Measurements from ENCODE around the gene NHP2.
"Not testable (repeated sequence)": the region's sequence is repeated elsewhere in the genome, so short reads cannot be mapped to it uniquely, and the experiment has no call there.

Gene NHP2

DNA sequence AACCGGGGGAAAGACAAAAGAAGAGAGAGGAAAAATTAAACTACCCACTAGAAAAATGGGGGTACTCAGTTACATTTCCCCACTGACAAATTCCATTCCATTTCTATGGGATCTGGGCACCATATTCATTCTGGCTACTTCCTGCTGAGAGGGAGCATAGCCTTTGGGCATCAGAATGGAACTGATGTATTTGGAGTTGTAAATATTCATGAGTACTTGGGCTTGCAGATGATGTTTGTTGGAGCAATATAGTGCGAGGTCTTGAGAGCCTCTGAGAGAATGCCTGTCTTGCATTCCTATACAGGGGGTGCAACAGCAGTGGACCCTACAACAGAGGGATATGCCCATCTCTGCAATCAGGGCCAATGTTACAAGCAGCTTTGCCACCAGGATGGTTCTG, 16.8 kb upstream of the NHP2 start:
- DNase-seq = no peak

DNA sequence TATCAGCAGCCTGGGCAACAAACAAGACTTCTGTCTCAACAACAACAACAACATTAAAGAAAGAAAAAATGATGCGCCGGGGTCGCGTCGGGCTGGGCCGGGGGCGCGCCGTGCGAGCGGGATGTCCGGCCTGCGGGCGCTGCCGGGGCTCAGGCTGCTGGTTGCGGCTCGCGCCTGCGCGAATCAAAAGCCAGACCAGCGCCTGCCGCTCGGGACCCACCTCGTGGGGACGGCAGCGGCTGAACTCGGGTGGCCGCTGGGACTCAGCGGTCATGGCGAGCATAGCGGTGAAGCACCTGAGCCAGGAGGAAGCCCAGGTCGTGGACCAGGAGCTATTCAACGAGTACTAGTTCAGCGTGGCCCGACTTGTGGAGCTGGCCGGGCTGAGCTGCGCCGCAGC, 11.9 kb upstream of the NHP2 start:
- no peak for DNase-seq

DNA sequence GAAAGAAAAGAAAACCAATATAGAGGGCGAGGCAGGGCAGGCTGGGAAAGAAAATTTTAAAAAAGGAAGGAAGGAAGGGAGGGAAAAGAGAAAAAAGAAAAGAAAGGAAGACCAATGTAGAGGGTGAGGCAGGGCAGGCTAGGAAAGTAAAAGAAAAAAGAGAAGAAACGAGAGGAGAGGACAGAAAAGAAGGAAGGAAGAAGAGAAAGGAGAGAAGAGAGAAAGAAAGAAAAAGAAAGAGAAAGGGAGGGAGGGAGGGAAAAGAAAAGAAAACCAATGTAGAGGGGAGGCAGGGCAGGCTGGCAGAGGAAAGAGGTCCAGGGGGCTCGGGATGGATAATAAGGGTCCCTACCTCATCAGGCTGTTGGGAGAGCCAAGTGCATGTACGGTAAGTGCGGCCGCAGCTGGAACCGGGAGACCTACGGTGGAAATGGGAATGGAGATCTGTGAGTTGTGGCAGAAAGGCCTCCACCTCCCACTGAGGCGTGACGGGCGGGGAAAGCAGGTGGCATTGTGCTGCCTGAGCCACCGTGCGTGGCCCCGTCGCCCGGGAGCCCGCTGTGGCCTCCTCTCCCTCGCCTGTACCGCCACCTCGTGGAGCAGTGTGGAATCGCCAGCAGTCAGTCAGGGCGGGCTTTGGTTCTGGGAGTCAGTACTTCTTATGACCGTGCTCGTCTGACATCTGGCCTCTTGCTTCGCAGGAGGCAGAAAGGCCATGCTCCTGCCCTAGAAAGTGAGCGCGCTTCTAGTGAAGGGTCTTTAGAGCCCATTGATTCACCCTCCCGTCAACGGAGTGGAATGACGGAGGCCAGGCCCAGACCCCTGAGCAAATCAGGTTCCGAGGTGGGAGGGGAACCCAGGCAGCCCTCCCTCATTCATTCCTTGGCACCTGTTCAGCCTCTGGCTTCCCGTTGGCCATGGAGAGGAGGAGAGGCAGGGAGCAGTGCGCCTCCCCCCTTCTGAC, 10.4 kb upstream of the NHP2 start:
- DNase-seq = peak; percentile 93

DNA sequence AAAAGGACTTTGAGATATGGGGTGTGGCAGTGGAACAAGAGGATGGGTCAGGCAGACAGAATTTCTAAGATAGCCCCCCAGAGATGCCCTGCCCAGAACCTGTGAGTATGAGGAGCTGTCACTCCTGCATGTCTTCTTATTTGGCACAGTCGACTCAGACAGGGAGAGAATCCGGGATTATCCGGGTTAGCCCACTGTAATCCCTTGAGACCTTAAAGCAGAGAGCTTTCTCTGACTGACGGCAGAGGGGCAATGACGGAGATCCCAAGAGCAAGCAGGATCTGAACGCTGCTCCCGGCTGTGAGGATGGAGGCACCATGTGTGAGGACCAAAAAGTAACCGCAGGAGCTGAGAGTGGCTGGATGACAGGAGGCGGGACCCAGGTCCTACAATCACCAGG, 8.8 kb upstream of the NHP2 start:
- no peak for DNase-seq

DNA sequence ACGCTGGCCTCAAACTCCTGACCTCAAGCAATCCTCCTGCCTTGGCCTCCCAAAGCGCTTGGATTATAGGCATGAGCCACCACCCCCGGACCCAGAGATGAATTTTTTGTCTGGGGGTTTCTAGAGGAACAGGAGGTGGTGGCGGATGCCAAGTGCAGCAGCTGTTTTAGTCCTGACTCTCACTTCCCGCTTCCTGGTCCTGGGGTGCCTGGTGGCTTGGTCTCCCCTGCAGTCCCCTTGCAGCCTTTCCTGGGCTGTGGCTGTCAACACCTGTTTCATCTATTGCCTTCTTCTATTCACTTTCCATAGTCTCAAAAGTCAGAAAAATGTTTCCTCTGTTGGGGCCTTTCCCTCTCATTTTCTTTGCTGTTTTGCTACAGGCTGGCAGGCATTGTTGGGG, 6.5 kb upstream of the NHP2 start:
- DNase-seq = no peak

DNA sequence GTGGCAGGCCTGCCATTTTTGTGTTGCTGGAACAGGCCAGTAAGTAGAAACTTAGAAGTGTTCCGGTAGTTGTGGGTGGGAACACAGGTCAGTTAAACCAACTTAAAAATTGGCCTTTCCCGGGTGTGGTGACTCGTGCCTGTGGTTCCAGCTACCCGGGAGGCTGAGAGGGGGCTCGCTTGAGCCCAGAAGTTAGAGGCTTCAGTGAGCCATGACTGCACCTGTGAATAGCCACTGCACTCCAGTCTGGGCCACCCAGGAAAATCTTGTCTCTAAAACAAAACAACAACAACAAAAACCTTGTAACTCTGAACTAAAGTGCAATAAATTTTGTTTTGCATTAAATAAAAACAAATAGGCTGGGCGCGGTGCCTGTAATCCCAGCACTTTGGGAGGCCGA, 1.4 kb upstream of the NHP2 start:
- no peak for DNase-seq

DNA sequence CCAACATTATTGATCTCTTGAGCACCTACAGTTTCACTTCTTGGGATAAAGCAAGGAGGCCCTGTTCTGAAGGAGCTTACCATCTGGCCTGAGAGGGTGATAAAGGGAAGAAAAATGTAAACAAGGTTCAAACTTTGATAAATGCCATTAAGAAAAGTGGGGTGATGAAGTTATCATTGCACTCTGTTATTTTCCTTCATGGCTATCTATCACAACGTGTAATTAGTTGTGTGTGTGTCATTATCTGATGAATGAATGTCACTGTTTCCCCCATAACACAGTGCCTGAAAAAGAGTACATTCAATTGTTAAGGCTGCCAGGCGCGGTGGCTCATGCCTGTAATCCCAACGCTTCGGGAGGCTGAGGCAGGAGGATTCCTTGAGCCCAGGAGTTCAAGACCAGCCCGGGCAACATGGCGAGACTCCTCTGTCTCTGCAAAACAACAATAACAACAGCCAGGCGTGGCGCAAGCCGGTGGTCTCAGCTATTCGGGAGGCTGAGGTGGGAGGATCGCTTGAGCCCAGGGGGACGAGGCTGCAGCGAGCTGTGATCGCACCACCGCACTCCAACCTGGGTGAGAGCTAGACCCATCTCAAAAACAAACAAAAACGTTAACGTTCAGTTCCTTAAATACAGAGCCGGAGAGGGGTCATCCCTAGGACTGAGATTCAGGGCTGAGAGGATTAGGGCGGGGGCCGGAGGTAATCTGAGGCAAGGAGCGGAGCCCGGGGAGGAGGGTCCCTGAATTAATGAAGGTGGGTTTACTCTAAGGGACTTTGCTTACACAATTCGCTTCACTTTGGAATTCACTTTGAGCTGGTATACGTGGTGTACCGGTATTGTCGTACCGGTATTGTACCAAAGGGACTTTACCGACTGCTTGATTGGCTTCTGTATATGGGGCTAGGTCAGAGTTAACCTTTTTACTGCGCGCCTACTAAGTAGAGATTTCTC, 917 bp downstream of the NHP2 start:
- no peak for DNase-seq

DNA sequence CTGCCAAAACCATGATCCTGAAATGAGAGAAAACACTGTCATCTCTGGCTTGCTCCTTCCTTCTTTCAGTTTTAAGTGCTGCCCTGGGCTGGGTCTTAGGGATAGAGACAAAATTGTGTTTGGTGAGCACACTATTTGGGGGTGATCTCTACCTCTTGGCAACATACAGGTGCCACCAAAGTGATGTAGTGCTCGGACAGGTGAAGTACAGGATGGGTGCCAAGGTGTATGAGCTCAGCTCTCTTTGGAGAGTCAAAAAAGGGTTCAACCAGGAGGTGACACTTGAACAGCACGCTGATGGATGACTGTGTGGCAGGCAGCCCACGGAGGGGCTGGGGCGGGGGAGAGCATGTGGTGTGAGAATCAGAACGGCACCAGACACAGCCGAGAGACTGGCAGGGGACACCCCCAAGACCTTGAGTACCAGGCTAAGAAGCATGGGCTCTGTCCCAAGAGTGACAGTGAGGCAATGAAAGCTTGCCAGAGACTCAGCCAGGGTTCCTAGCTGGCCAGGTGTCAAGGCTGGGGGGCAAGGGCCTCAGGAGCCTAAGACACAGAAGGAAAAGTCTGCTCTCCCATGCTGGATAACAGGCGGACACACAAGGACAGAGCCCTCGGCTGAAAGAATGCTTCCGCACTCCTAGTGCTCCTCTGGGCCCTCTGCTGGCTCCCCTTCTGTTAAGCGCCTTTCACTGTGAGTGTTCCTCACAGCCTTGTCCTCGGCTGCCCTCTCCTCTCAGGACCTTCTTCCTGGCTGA, 2.5 kb downstream of the NHP2 start:
- peak; percentile 73 for DNase-seq

DNA sequence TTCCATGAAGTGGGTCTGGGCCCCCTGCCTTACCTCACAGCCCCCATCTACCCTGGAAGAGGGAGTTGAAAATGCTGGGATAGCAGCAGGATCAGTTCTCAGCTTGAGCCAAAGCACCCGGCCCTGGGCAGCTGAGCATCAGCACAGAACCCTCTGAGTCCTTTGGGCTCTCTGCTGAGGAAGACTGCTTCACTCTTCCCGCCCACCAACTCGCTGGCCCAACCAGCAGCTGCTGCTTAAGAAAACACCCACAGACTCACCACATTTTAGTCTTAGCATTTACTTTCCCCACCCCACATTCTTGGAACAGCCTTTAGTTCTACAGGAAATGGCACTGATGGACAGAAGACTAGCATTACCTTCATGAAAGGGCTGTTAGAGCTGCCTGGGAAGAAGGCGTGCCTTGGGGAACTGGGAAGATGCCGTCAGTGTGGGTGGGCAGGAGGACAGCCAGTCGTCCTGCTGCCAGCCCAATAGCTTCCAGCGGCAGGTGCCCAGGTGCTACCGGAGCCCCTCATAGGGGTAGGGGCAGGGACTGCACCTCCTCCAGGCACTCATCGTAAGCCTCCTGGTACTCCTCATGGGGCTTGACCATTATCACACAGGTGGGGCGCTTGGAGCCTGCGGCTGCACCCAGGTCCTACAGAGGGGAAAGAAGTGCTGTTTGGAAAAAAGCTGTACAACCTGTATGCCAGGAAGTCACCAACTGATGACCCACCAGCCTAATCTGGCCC, 4.3 kb downstream of the NHP2 start:
- DNase-seq = no peak

DNA sequence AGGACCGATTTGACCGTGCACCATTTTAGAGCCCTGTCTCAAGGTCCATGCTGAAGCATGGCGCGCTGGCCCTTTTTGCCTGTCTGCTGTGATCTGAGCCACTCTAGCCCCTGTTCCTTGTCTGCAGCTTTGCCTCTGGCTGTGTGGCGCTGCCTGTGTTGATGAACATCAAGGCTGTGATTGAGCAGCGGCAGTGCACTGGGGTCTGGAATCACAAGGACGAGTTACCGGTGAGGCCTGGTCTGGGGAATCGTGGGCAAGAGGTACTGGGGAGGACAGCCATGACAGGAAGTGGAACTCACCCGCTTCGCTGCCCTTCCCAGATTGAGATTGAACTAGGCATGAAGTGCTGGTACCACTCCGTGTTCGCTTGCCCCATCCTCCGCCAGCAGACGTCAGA, 6.3 kb downstream of the NHP2 start:
- no peak for DNase-seq

DNA sequence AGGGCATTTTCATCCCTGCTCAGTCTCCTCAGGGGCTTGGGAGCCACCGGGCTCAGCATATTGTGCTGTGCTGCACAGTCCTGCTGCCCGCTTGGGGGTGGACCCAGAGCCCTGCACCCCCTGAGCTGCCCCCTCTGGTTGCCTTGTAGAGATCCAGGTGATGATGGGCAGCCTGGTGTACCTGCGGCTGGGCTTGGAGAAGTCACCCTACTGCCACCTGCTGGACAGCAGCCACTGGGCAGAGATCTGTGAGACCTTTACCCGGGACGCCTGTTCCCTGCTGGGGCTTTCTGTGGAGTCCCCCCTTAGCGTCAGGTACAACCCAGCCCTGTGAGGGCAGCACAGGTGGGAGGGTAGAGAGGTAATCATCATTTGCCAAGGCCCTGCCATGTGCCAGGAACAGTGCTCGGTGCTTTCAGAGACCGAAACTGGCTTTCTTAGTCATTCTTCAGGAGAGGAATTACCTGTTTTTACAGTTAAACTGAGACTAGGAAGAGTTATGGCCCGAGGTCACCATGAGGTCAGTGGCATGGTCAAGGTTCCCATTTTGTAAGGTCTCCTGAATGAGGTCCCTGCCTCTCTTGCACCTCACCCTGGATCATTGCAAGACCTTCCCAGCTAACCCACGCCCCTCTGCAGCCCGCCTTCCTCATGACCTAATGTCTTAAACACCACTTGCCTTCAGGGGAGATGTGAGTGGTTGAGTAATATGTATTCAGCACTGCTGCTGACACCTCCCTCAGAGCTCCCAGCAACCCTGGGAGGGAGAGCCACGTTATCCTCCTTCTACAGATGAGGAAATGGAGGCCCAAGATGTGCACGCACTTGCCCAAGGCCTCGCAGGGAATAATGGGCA, 7.5 kb downstream of the NHP2 start:
- DNase-seq = peak; percentile 89

DNA sequence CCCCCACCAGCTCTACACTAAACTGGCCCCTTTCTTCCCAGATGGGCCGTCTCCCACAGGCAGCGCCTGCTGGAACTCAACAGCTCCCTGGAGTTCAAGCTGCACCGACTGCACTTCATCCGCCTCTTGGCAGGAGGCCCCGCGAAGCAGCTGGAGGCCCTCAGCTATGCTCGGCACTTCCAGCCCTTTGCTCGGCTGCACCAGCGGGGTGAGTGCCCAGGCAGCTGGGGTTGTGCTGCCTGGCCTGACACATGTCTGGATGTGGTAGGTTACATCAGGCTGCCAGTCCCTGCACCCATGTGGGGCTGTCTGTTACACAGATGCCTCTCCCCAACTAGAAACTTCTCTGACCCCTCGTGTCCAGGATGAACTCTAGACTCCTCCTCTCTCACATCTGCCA, 9.8 kb downstream of the NHP2 start:
- DNase-seq = peak; percentile 42

DNA sequence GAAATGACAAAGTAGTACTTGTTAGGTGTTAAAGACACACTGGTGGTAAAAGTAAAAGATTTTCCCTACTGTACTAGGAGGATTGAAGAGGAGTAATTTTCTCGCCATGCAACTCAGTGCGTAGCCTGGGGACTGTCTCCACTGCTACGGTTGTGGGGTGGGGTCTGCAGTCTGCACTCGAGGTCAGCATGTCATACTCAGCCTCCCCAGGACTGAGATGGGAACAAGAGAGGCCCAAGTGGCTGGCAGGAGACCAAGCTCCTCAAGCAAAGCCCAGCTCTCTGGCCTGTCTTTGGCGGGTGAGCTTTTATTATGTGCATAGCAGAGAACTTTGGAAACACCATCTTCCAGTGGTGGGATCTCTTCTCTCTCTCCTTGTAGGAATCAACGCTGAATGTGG, 10.4 kb downstream of the NHP2 start:
- DNase-seq = peak; percentile 35

DNA sequence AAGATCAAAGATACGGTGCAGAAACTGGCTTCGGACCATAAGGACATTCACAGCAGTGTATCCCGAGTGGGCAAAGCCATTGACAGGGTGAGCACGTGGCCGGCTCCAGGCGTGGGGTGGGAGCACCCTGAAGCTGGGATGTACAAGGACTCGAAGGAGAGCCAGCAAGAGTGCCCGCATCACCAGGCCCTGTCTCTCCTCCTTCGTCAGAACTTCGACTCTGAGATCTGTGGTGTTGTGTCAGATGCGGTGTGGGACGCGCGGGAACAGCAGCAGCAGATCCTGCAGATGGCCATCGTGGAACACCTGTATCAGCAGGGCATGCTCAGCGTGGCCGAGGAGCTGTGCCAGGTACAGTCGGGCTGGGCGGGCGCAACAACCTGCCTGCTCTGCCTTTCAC, 11.0 kb downstream of the NHP2 start:
- DNase-seq = peak; percentile 45

DNA sequence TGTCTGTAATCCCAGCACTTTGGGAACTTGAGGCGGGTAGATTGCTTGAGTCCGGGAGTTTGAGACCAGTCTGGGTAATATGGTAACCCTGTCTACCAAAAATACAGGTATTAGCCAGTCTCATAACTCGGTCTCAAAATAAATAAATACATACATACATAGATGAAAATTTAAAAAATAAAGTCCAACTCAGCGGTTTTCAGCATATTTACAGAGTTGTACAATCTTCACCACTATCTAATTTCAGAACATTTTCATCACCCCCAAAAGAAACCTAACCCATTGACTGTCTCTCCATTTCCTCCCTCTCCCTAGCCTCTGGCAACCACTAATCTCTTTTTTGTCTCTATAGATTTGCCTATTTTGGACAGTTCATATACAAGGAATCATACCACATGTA, 12.1 kb downstream of the NHP2 start:
- DNase-seq = no peak

DNA sequence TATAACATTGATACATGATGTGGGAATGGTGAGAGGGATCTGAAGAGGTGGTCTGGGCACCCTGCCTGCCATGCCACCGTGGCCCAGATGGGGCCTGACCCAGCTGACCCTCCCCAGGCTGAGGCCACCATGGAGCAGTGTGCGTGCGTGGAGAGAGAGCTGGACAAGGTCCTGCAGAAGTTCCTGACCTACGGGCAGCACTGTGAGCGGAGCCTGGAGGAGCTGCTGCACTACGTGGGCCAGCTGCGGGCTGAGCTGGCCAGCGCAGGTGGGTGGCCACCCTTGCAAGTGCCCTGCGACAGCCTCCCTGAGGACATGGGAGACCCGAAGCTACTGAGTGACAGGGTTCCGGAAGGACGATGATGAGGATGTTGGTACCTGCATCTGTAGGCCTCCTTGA, 15.7 kb downstream of the NHP2 start:
- peak; percentile 43 for DNase-seq

DNA sequence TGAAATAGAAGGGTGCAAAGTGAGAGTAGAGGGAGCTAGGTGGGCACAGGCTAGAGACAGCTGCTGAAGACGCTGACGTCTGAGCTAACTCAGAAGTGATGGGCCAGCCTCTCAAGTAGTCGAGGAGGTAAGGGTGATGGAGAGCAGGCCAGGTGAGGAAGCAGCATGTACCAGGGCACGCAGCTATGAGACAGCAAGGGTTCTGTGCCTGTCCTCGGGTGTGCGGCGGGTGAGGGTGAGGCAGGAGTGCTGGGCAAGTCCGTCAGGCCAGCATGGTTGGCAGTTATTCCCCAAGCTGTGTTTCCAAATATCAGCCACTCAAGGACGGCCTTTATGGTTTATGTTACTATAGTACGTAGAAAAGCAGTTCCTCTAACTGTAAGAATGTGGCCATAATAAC, 16.7 kb downstream of the NHP2 start:
- no peak for DNase-seq

DNA sequence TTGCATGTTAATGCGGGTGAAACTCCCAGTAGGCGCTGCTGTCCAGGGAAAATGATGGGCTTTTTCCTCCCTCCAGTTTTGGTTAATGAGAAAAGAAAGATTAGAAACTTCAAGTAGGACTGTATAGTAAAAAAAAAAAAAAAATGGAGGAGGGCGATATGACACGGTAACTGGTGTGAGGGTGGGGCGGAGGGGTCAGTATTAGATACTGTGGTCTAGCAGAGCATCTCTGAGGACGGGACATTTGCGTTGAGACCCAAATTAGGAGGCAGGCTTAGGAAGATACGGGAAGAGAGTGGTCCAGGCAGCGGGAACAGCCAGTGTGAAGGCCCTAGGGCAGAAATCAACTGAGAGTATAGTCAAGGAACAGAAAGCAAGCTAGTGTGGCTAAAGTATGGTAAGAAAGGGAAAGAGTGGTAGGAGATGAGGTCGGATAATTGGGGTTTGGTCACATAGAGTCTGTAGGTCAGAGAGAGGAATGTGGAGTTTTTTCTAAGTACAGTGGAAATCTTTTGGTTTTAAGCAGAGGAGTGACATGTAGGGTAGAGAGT, 22.2 kb downstream of the NHP2 start:
- peak; percentile 46 for DNase-seq

DNA sequence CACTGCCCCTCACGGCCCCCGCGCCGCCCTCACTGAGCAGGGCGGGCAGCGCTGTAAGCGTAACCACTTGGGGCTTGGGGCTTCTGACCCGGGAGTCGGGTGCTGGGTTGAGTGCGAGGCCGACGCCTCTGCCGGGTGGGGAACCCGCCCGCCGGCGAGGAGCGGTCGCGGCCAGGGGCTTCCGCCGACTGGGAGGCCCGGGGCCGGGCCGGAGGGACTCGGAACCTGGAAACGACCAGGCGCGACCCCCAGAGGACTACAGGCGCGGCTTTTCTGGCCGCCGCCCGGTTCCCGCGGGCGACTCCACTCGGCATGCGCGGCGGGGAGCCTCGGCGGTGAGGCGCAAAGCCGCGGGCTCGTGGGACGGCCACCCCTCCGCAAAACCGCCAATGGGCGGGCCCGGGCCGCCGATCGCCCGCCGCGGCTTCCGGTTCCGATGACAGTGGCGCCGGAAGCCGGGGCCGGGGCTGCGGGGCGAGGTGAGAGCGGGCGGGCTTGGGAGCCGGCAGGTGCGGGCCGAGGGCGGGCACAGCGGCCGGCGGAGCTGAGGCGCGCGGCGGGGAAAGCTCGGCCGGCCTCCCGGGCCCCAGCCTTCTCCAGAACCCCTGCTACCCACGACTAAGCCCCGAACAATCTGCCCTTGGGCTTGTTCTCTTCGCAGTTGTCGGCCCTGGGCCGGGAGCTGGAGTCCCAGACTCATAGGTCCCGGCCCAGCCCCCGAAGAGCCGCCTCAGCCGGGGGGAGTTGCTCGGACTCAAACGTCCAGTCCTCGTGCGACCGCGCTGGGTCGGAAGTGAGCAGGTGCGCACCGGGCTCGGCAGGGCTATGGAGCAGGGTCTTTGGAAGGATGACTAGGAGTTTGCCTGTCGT, 22.9 kb downstream of the NHP2 start, which contains the start of gene RMND5B:
TSS of gene RMND5B (plus strand) at position 439 of the 870 bp plus-strand sequence. CDS start 7,106 bp downstream, outside the sequence.
- DNase-seq = peak; percentile 91

DNA sequence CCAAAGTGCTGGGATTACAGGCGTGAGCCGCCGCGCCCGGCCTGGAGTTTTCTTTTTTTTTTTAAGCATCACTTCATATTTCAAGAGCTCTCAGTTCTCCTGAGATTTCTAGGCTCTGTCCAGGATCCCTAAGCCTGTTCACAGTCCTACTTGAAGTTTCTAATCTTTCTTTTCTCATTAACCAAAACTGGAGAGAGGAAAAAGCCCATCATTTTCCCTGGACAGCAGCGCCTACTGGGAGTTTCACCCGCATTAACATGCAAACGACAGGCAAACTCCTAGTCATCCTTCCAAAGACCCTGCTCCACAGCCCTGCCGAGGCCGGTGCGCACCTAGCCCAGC, 23.5 kb downstream of the NHP2 start:
- not testable (repeated sequence) for DNase-seq

Data from islet precursor cell (in vitro differentiated cells).